ENCODE data around the gene CDK19. TPM values are rescaled to one million over a fixed set of nuclear protein-coding genes. Genes with fewer than 3 reads are reported as not detected.

CDK19 gene
- total RNA-seq, 1 donor from 2014 or later: 11.0 TPM

- no peaks in the 10 kb centered on the region for H3K27me3 ChIP-seq (ENCODE audit: control insufficient read depth in 3 of 3, insufficient read depth in 3 of 3, low read length in 3 of 3)
- H3K27ac ChIP-seq (ENCODE audit: low read depth, low read length): no peak overlapping the region
- no peak overlapping the region for H3K9ac ChIP-seq (ENCODE audit: low read depth in 1 of 3, low read length in 3 of 3)
- H3K36me3 ChIP-seq (ENCODE audit: control insufficient read depth in 3 of 3, insufficient read depth in 3 of 3, low read length in 3 of 3): no peaks in the 10 kb centered on the region
- H3K9me3 ChIP-seq (ENCODE audit: control insufficient read depth in 3 of 3, low read length in 3 of 3): no peaks in the 10 kb centered on the region
- H3K4me1 ChIP-seq (ENCODE audit: control insufficient read depth in 3 of 3, insufficient read depth in 3 of 3, low read length in 3 of 3): no peaks in the 10 kb centered on the region
- no peak overlapping the region for H3K4me3 ChIP-seq (ENCODE audit: low read length in 3 of 3)
These were observed 16.1 kb downstream of the CDK19 start for GRCh38 chr6:110799189-110799588.

- Histone ChIP-seq H3K4me3 (ENCODE audit: low read length in 3 of 3) (no peak overlapping the region), H3K36me3 (ENCODE audit: control insufficient read depth in 3 of 3, insufficient read depth in 3 of 3, low read length in 3 of 3) (no peaks in the 10 kb centered on the region), H3K9me3 (ENCODE audit: control insufficient read depth in 3 of 3, low read length in 3 of 3) (no peaks in the 10 kb centered on the region), H3K27me3 (ENCODE audit: control insufficient read depth in 3 of 3, insufficient read depth in 3 of 3, low read length in 3 of 3) (no peaks in the 10 kb centered on the region), H3K9ac (ENCODE audit: low read depth in 1 of 3, low read length in 3 of 3) (no peak overlapping the region), H3K27ac (ENCODE audit: low read depth, low read length) (no peak overlapping the region), H3K4me1 (ENCODE audit: control insufficient read depth in 3 of 3, insufficient read depth in 3 of 3, low read length in 3 of 3) (no peaks in the 10 kb centered on the region)
These were observed 20.0 kb downstream of the CDK19 start for GRCh38 chr6:110795271-110795670.

- Histone ChIP-seq H3K9ac (ENCODE audit: low read depth in 1 of 3, low read length in 3 of 3) (no peak overlapping the region), H3K27me3 (ENCODE audit: control insufficient read depth in 3 of 3, insufficient read depth in 3 of 3, low read length in 3 of 3) (no peaks in the 10 kb centered on the region), H3K27ac (ENCODE audit: low read depth, low read length) (no peak overlapping the region), H3K9me3 (ENCODE audit: control insufficient read depth in 3 of 3, low read length in 3 of 3) (no peaks in the 10 kb centered on the region), H3K4me3 (ENCODE audit: low read length in 3 of 3) (no peak overlapping the region), H3K4me1 (ENCODE audit: control insufficient read depth in 3 of 3, insufficient read depth in 3 of 3, low read length in 3 of 3) (no peaks in the 10 kb centered on the region), H3K36me3 (ENCODE audit: control insufficient read depth in 3 of 3, insufficient read depth in 3 of 3, low read length in 3 of 3) (no peaks in the 10 kb centered on the region)
These were observed 28.6 kb downstream of the CDK19 start for GRCh38 chr6:110786696-110787095.

- no peak overlapping the region for H3K27ac ChIP-seq (ENCODE audit: low read depth, low read length)
- H3K4me1 ChIP-seq (ENCODE audit: control insufficient read depth in 3 of 3, insufficient read depth in 3 of 3, low read length in 3 of 3): no peaks in the 10 kb centered on the region
- H3K9ac ChIP-seq (ENCODE audit: low read depth in 1 of 3, low read length in 3 of 3): no peak overlapping the region
- H3K4me3 ChIP-seq (ENCODE audit: low read length in 3 of 3): no peak overlapping the region
- H3K9me3 ChIP-seq (ENCODE audit: control insufficient read depth in 3 of 3, low read length in 3 of 3): no peaks in the 10 kb centered on the region
- H3K27me3 ChIP-seq (ENCODE audit: control insufficient read depth in 3 of 3, insufficient read depth in 3 of 3, low read length in 3 of 3): no peaks in the 10 kb centered on the region
- no peaks in the 10 kb centered on the region for H3K36me3 ChIP-seq (ENCODE audit: control insufficient read depth in 3 of 3, insufficient read depth in 3 of 3, low read length in 3 of 3)
These were observed 29.0 kb downstream of the CDK19 start for GRCh38 chr6:110786271-110786670.

GRCh38 chr6:110784610-110784979 is 30.7 kb downstream of the CDK19 start:
- Histone ChIP-seq H3K27me3 (ENCODE audit: control insufficient read depth in 3 of 3, insufficient read depth in 3 of 3, low read length in 3 of 3) (no peaks in the 10 kb centered on the region), H3K36me3 (ENCODE audit: control insufficient read depth in 3 of 3, insufficient read depth in 3 of 3, low read length in 3 of 3) (no peaks in the 10 kb centered on the region), H3K9me3 (ENCODE audit: control insufficient read depth in 3 of 3, low read length in 3 of 3) (no peaks in the 10 kb centered on the region), H3K9ac (ENCODE audit: low read depth in 1 of 3, low read length in 3 of 3) (no peak overlapping the region), H3K27ac (ENCODE audit: low read depth, low read length) (no peak overlapping the region), H3K4me1 (ENCODE audit: control insufficient read depth in 3 of 3, insufficient read depth in 3 of 3, low read length in 3 of 3) (no peaks in the 10 kb centered on the region), H3K4me3 (ENCODE audit: low read length in 3 of 3) (no peak overlapping the region)

- no peak overlapping the region for H3K9ac ChIP-seq (ENCODE audit: low read depth in 1 of 3, low read length in 3 of 3)
- no peaks in the 10 kb centered on the region for H3K4me1 ChIP-seq (ENCODE audit: control insufficient read depth in 3 of 3, insufficient read depth in 3 of 3, low read length in 3 of 3)
- no peak overlapping the region for H3K27ac ChIP-seq (ENCODE audit: low read depth, low read length)
- H3K9me3 ChIP-seq (ENCODE audit: control insufficient read depth in 3 of 3, low read length in 3 of 3): no peaks in the 10 kb centered on the region
- no peaks in the 10 kb centered on the region for H3K27me3 ChIP-seq (ENCODE audit: control insufficient read depth in 3 of 3, insufficient read depth in 3 of 3, low read length in 3 of 3)
- no peaks in the 10 kb centered on the region for H3K36me3 ChIP-seq (ENCODE audit: control insufficient read depth in 3 of 3, insufficient read depth in 3 of 3, low read length in 3 of 3)
- H3K4me3 ChIP-seq (ENCODE audit: low read length in 3 of 3): no peak overlapping the region
These were observed 33.6 kb downstream of the CDK19 start for GRCh38 chr6:110781522-110782214.

- H3K27ac ChIP-seq (ENCODE audit: low read depth, low read length): no peak overlapping the region
- H3K27me3 ChIP-seq (ENCODE audit: control insufficient read depth in 3 of 3, insufficient read depth in 3 of 3, low read length in 3 of 3): no peaks in the 10 kb centered on the region
- H3K4me1 ChIP-seq (ENCODE audit: control insufficient read depth in 3 of 3, insufficient read depth in 3 of 3, low read length in 3 of 3): no peaks in the 10 kb centered on the region
- no peak overlapping the region for H3K4me3 ChIP-seq (ENCODE audit: low read length in 3 of 3)
- no peak overlapping the region for H3K9ac ChIP-seq (ENCODE audit: low read depth in 1 of 3, low read length in 3 of 3)
- H3K9me3 ChIP-seq (ENCODE audit: control insufficient read depth in 3 of 3, low read length in 3 of 3): no peaks in the 10 kb centered on the region
- no peaks in the 10 kb centered on the region for H3K36me3 ChIP-seq (ENCODE audit: control insufficient read depth in 3 of 3, insufficient read depth in 3 of 3, low read length in 3 of 3)
These were observed 36.9 kb downstream of the CDK19 start for GRCh38 chr6:110778333-110778732.

GRCh38 chr6:110777636-110778035 is 37.6 kb downstream of the CDK19 start:
- no peak overlapping the region for H3K9ac ChIP-seq (ENCODE audit: low read depth in 1 of 3, low read length in 3 of 3)
- H3K4me1 ChIP-seq (ENCODE audit: control insufficient read depth in 3 of 3, insufficient read depth in 3 of 3, low read length in 3 of 3): no peaks in the 10 kb centered on the region
- no peak overlapping the region for H3K4me3 ChIP-seq (ENCODE audit: low read length in 3 of 3)
- no peaks in the 10 kb centered on the region for H3K36me3 ChIP-seq (ENCODE audit: control insufficient read depth in 3 of 3, insufficient read depth in 3 of 3, low read length in 3 of 3)
- no peaks in the 10 kb centered on the region for H3K27me3 ChIP-seq (ENCODE audit: control insufficient read depth in 3 of 3, insufficient read depth in 3 of 3, low read length in 3 of 3)
- no peaks in the 10 kb centered on the region for H3K9me3 ChIP-seq (ENCODE audit: control insufficient read depth in 3 of 3, low read length in 3 of 3)
- no peak overlapping the region for H3K27ac ChIP-seq (ENCODE audit: low read depth, low read length)

- Histone ChIP-seq H3K9me3 (ENCODE audit: control insufficient read depth in 3 of 3, low read length in 3 of 3) (no peaks in the 10 kb centered on the region), H3K27ac (ENCODE audit: low read depth, low read length) (no peak overlapping the region), H3K9ac (ENCODE audit: low read depth in 1 of 3, low read length in 3 of 3) (no peak overlapping the region)
These were observed 38.9 kb downstream of the CDK19 start for GRCh38 chr6:110776413-110776812.

GRCh38 chr6:110769923-110770322 is 45.3 kb downstream of the CDK19 start:
- Histone ChIP-seq H3K9me3 (ENCODE audit: control insufficient read depth in 3 of 3, low read length in 3 of 3) (no peaks in the 10 kb centered on the region), H3K27me3 (ENCODE audit: control insufficient read depth in 3 of 3, insufficient read depth in 3 of 3, low read length in 3 of 3) (no peaks in the 10 kb centered on the region), H3K9ac (ENCODE audit: low read depth in 1 of 3, low read length in 3 of 3) (no peak overlapping the region), H3K4me1 (ENCODE audit: control insufficient read depth in 3 of 3, insufficient read depth in 3 of 3, low read length in 3 of 3) (no peaks in the 10 kb centered on the region), H3K27ac (ENCODE audit: low read depth, low read length) (no peak overlapping the region), H3K36me3 (ENCODE audit: control insufficient read depth in 3 of 3, insufficient read depth in 3 of 3, low read length in 3 of 3) (no peaks in the 10 kb centered on the region), H3K4me3 (ENCODE audit: low read length in 3 of 3) (no peak overlapping the region)

More at GRCh38 chr6:110776413-110776812, 38.9 kb downstream of the CDK19 start:
- H3K4me3 ChIP-seq (ENCODE audit: low read length in 3 of 3): no peak overlapping the region
- H3K4me1 ChIP-seq (ENCODE audit: control insufficient read depth in 3 of 3, insufficient read depth in 3 of 3, low read length in 3 of 3): no peaks in the 10 kb centered on the region
- H3K27me3 ChIP-seq (ENCODE audit: control insufficient read depth in 3 of 3, insufficient read depth in 3 of 3, low read length in 3 of 3): no peaks in the 10 kb centered on the region
- H3K36me3 ChIP-seq (ENCODE audit: control insufficient read depth in 3 of 3, insufficient read depth in 3 of 3, low read length in 3 of 3): no peaks in the 10 kb centered on the region

Measured in skeletal muscle tissue (tissue), 4 donors.